ENCODE data around the gene COL19A1.

The COL19A1 gene

DNA sequence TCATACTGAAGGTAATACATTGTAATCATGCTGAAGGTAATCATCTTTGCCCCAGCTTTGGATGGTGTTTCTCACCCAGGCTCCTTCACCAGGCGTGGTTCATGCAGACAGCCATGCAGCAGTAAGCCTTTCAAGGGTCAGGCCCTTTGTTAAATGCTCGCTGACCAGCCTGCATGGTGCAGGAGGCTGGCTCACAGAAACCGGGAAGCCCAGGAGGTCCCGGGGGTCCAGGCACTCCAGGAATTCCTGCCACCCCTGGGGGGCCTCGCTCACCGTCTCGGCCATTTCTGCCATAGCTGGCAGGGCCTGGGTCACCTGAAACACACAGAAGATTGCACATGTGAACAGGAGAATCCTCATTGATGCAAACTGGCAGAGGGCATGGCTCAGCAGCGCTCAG is 350.4 kb downstream of the COL19A1 start:
- TF ChIP-seq, protein P1, sequence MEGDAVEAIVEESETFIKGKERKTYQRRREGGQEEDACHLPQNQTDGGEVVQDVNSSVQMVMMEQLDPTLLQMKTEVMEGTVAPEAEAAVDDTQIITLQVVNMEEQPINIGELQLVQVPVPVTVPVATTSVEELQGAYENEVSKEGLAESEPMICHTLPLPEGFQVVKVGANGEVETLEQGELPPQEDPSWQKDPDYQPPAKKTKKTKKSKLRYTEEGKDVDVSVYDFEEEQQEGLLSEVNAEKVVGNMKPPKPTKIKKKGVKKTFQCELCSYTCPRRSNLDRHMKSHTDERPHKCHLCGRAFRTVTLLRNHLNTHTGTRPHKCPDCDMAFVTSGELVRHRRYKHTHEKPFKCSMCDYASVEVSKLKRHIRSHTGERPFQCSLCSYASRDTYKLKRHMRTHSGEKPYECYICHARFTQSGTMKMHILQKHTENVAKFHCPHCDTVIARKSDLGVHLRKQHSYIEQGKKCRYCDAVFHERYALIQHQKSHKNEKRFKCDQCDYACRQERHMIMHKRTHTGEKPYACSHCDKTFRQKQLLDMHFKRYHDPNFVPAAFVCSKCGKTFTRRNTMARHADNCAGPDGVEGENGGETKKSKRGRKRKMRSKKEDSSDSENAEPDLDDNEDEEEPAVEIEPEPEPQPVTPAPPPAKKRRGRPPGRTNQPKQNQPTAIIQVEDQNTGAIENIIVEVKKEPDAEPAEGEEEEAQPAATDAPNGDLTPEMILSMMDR (IDR thresholded peaks at IDR 0.05), result no peak
- DNase-seq (ENCODE audit: low spot score), result no peak
- Histone ChIP-seq H3K27ac (no peak overlapping the region), H3K4me3 (no peak overlapping the region)

DNA sequence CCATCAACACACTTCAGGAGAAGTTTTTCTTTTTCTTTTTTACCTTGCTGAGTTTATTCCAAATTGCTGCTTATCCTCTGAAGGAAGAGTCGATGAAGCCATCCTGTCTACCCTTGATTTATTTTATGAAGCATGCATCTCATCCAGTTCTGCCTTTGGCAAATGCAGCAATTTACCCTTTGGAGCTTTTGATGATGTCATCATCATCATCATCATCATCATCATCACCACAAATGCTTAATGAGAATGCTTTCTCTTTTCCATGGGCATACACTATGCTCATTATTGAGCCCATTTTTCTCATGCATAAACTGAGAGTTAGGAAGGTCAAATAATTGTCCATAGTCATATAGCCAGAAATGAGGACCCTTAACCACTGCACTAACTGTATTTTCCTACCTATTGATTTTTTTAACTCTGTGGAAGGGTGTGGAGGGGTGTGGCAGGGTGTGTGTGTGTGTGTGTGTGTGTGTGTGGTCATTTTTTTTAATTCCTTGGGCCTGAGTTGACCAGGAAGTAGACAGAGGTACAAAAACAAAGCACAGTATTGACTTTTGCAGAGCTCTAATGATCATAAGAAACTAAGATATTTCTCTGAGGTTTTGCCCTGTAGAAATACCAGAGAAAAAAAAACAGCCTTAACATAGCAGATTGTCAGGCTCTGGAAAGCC is 353.7 kb downstream of the COL19A1 start:
- TF ChIP-seq, protein P1 (IDR thresholded peaks at IDR 0.05), result no peak
- H3K27ac ChIP-seq, result no peak overlapping the region
- no peak for DNase-seq (ENCODE audit: low spot score)
- no peak overlapping the region for H3K4me3 ChIP-seq

DNA sequence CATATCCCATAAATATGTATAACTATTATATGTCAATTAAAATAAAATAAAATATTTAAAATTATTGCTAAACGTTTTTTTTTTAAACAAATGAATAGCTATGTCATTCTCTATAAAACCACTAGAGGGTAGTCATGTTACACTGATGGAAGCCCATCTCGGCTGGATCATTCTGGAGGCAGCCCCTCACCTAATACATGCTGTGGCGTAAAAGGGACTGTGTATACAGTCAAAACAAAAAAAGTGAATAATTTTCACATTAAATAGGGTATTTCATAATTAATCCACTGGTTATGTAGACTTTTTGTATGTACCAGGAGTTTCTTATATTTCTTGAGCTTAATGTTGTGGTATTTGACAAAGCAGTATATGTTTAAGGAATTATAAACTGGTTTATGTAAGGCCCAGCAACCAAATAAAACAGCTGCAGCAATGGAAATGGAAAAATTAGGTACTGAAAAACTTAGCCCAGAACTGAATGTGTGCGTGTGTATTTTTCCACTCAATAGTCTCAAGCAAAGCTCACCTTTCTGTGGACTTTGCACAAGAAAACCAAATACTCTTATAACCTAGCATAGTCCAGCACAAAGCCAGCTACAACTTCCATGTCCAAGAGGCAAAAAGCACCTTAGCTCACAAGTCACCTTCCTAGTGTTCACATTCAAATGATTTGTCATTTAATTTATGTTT is 354.8 kb downstream of the COL19A1 start:
- TF ChIP-seq, protein P1 (IDR thresholded peaks at IDR 0.05), result peak; percentile 57
- no peak for DNase-seq (ENCODE audit: low spot score)
- Histone ChIP-seq H3K4me3 (no peak overlapping the region), H3K27ac (no peak overlapping the region)

GRCh38 chr6:70221715-70222438 is 355.5 kb downstream of the COL19A1 start:
- Histone ChIP-seq H3K27ac (no peak overlapping the region), H3K4me3 (no peak overlapping the region)
- TF ChIP-seq, protein P1 (IDR thresholded peaks at IDR 0.05), result no peak
- DNase-seq (ENCODE audit: low spot score), result no peak

- Histone ChIP-seq H3K4me3 (no peak overlapping the region), H3K27ac (no peak overlapping the region)
- TF ChIP-seq, protein P1 (IDR thresholded peaks at IDR 0.05), result no peak
- no peak for DNase-seq (ENCODE audit: low spot score)
These were observed 356.0 kb downstream of the COL19A1 start for GRCh38 chr6:70222439-70222749.

DNA sequence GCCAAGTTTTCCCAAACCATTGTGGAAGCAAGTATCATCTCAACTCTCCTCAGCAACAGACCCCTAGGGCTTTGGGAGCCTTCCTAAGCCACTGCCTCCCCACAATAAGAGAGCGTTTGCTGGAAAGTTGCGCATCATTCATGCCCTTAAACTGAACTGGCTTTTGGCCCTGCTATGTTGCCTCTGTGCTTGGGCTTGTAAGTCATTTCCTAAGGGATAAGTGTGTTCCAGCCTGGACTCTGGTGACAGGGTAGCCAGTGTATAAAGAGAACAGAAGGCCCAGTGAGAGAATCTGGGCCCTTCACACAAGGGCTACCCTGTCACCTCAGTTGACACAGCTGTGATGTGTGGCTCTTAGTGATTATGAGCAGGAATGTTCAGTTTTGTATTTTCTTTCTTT is 358.7 kb downstream of the COL19A1 start:
- no peak for DNase-seq (ENCODE audit: low spot score)

More for the DNA sequence above, 358.7 kb downstream of the COL19A1 start:
- Histone ChIP-seq H3K4me3 (no peak overlapping the region), H3K27ac (no peak overlapping the region)
- TF ChIP-seq, protein P1 (IDR thresholded peaks at IDR 0.05), result no peak
